ENCODE measurements around the gene PTGR3. TPM values are rescaled to one million over a fixed set of nuclear protein-coding genes. Genes with fewer than 3 reads are reported as not detected.

PTGR3 gene
- total and polyA plus RNA-seq, 2 of the 8 experiments (the other 6 are each of a cell fraction or from before 2014, with no cell fraction given) = 2.0 to 3.6 TPM

DNA sequence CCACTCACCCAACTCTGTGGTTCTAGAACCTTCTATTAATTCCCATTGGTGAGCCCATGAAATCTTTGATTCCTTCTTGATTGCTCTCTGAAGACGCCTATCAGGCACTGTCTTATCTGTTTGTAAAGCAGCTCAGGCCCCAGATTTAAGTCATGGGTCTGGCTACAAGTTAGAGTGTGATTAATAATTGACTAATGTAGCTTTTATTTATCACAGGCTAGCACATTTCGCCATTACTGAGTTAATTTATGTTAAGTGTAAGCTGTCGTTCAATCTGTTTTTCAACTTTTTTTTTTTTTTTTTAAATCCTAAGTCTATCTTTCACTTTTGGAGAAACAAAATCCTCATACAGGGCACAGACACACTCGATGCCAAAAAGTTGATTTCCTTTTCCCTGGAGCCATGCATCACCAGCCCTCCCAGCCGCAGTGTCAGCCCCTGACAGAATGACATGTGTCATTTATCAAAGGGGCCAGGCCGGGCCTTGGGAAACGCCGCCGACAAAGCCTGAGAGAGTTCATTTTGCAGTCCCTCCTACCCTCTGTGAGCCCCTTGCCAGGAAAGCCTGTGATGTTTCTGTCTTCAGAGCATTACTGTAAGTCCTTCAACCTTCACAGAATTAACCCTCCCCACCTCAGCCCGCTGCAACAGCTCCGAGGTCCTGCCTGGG is 17.5 kb upstream of the PTGR3 start (continued):
- TF ChIP-seq SRF (IDR thresholded peaks at IDR 0.05; ENCODE audit: low read depth, low read length) = no peak
- TF ChIP-seq NANOG (IDR thresholded peaks at IDR 0.05; ENCODE audit: insufficient read depth, low read depth, low read length, poor library complexity, severe bottlenecking) = no peak
- no peak for TF ChIP-seq SP4 (IDR thresholded peaks at IDR 0.05; ENCODE audit: low read length)
- no peak for TF ChIP-seq TBP (IDR thresholded peaks at IDR 0.05; ENCODE audit: low read depth, low read length)
- TF ChIP-seq, protein P1, sequence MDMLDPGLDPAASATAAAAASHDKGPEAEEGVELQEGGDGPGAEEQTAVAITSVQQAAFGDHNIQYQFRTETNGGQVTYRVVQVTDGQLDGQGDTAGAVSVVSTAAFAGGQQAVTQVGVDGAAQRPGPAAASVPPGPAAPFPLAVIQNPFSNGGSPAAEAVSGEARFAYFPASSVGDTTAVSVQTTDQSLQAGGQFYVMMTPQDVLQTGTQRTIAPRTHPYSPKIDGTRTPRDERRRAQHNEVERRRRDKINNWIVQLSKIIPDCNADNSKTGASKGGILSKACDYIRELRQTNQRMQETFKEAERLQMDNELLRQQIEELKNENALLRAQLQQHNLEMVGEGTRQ (IDR thresholded peaks at IDR 0.05; ENCODE audit: low read length) = no peak
- no peak for TF ChIP-seq CEBPB (IDR thresholded peaks at IDR 0.05; ENCODE audit: low read depth, low read length)

Data from H1 (cell line).